Endothelial cell (in vitro differentiated cells): ENCODE measurements around the gene TYRO3. TPM values are rescaled to one million over a fixed set of nuclear protein-coding genes. Genes with fewer than 3 reads are reported as not detected.
"Not testable (repeated sequence)": the region's sequence is repeated elsewhere in the genome, so short reads cannot be mapped to it uniquely, and the experiment has no call there.

Experiments used
- DNase-seq: peaks from one replicate; pipeline ENCODE4 v3.0.0; 2021; ENCODE audit warnings: low spot score
- H3K27ac Mint-ChIP-seq: one replicate; pipeline ENCODE4 v1.8.0; 2021; ENCODE audit warnings: mixed read lengths, inconsistent platforms; ENCODE audit not compliant: unreplicated experiment
- H3K27me3 Mint-ChIP-seq: one replicate; pipeline ENCODE4 v1.8.0; 2021; ENCODE audit warnings: mild to moderate bottlenecking, moderate library complexity, mixed read lengths, inconsistent platforms; ENCODE audit not compliant: unreplicated experiment
- H3K36me3 Mint-ChIP-seq: one replicate; pipeline ENCODE4 v1.8.0; 2021; ENCODE audit warnings: mild to moderate bottlenecking, low read depth, mixed read lengths, inconsistent platforms; ENCODE audit not compliant: unreplicated experiment
- H3K4me1 Mint-ChIP-seq: one replicate; pipeline ENCODE4 v1.8.0; 2021; ENCODE audit warnings: mild to moderate bottlenecking, mixed read lengths, inconsistent platforms; ENCODE audit not compliant: unreplicated experiment
- H3K4me3 Mint-ChIP-seq: one replicate; pipeline ENCODE4 v1.8.0; 2021; ENCODE audit warnings: mild to moderate bottlenecking, mixed read lengths, inconsistent platforms; ENCODE audit not compliant: unreplicated experiment
- H3K9me3 Mint-ChIP-seq: one replicate; pipeline ENCODE4 v1.8.0; 2021; ENCODE audit warnings: mixed read lengths, inconsistent platforms; ENCODE audit not compliant: unreplicated experiment
- CTCF ChIP-seq: fragments of 200-600 bp; sonication (generic); IDR thresholded peaks from one replicate; pipeline ENCODE4 v1.5.0; 2021; ENCODE audit warnings: antibody characterized with exemption; ENCODE audit not compliant: unreplicated experiment
- total RNA-seq: library from RNA; stranded (reverse); fragmentation: NEBNext Ultra II Directional; extraction: Animal tissue kit (Norgen Biotek cat#: 25700); gene quantifications from one replicate; pipeline ENCODE4 v1.2.1, GENCODE V29; 2021; ENCODE audit not compliant: unreplicated experiment

TYRO3 gene
- total RNA-seq, 1 donor from 2014 or later, result 115 TPM

DNA sequence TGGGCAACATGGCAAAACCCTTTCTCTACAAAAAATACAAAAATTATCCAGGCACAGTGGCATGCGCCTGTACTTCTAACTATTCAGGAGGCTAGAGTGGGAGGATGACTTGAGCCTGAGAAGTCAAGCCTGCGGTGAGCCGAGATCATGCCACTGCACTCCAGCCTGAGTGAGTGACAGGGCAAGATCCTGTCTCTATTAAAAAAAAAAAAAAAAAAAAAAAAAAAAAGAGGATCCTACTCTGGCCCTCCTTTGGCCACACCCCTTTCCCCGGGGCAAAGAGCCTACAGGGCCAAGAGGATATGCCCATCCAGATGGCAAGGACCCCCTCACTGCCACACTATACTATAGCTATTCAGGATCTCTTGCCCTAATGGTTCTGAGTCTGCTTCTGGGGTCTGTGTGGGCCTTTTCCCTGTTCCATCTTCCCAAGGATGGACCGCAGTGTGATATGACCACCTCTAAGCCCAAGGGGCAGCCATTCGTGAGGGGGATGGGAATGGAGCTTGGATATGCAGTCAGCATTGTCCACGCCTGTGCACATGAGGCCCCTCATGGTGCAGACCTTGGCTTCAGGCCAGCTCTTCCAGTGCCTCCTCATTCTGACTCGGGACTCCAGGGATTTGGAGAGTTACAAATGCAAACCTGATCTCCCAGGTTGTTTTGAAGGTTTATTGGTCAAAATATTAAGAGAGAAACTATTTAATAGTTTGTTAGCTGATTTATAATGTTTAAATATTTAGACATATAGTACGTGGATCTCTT, 7.3 kb downstream of the TYRO3 start:
- H3K4me3 Mint-ChIP-seq, result no peak overlapping the region
- H3K27ac Mint-ChIP-seq, result peak overlapping the region; percentile 90
- TF ChIP-seq CTCF, result no peak
- H3K4me1 Mint-ChIP-seq, result peaks cover 60% of the 10 kb centered on the region
- no peaks in the 10 kb centered on the region for H3K9me3 Mint-ChIP-seq
- DNase-seq, result no peak
- H3K27me3 Mint-ChIP-seq, result peaks cover 14% of the 10 kb centered on the region
- H3K36me3 Mint-ChIP-seq, result peaks cover 28% of the 10 kb centered on the region

DNA sequence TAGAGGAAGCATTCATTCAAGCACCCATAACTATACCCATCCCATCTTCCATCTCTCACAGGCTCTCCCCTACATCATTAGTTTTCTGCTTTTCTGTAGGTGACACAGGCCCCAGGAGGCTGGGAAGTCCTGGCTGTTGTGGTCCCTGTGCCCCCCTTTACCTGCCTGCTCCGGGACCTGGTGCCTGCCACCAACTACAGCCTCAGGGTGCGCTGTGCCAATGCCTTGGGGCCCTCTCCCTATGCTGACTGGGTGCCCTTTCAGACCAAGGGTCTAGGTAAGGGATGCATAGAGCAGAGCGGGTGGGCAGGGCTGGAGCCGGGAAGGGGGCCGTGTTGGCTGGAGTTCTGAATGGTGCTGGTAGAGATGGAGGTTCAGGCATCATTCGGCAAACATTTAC, 8.2 kb downstream of the TYRO3 start:
- peaks cover 11% of the 10 kb centered on the region for H3K27me3 Mint-ChIP-seq
- H3K4me1 Mint-ChIP-seq, result peaks cover 52% of the 10 kb centered on the region
- peak overlapping the region; percentile 23 for H3K4me3 Mint-ChIP-seq
- peaks cover 27% of the 10 kb centered on the region for H3K36me3 Mint-ChIP-seq
- no peak for DNase-seq
- no peak for TF ChIP-seq CTCF
- H3K27ac Mint-ChIP-seq, result peak overlapping the region; percentile 99
- no peaks in the 10 kb centered on the region for H3K9me3 Mint-ChIP-seq

GRCh38 chr15:41567862-41568261, 8.8 kb downstream of the TYRO3 start:
- H3K4me3 Mint-ChIP-seq, result peak overlapping the region; percentile 32
- peaks cover 24% of the 10 kb centered on the region for H3K36me3 Mint-ChIP-seq
- H3K27ac Mint-ChIP-seq, result peak overlapping the region; percentile 99
- TF ChIP-seq CTCF, result no peak
- H3K9me3 Mint-ChIP-seq, result no peaks in the 10 kb centered on the region
- peaks cover 52% of the 10 kb centered on the region for H3K4me1 Mint-ChIP-seq
- DNase-seq, result no peak
- H3K27me3 Mint-ChIP-seq, result peaks cover 8% of the 10 kb centered on the region

- Mint-ChIP-seq H3K27ac (peak overlapping the region; percentile 99), H3K9me3 (no peaks in the 10 kb centered on the region), H3K36me3 (peaks cover 30% of the 10 kb centered on the region), H3K4me1 (peaks cover 50% of the 10 kb centered on the region), H3K4me3 (peak overlapping the region; percentile 32), H3K27me3 (peaks cover 5% of the 10 kb centered on the region)
- TF ChIP-seq CTCF, result no peak
- peak; percentile 85 for DNase-seq
Measured at GRCh38 chr15:41568350-41569017, 9.5 kb downstream of the TYRO3 start.

DNA sequence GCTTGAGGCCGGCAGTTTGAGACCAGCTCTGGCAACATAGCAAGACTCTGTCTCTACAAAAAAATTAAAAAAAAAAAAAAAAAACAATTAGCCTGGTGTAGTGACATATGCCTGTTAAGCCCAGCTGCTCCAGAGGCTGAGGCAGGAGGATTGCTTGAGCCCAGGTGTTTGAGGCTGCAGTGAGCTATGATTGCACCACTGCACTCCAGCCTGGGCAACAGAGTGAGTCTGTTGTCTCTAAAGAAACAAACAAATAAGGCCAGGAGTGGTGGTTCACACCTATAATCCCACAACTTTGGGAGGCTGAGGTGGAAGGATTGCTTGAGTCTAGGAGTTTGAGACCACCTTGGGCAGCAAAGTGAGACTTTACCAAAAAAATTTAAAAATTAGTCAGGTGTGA, 10.2 kb downstream of the TYRO3 start:
- H3K4me1 Mint-ChIP-seq, result peaks cover 45% of the 10 kb centered on the region

More for the DNA sequence above, 10.2 kb downstream of the TYRO3 start:
- H3K9me3 Mint-ChIP-seq, DNase-seq, H3K27me3 Mint-ChIP-seq: not testable (repeated sequence)
- Mint-ChIP-seq H3K4me3 (peak overlapping the region; percentile 32), H3K36me3 (peaks cover 37% of the 10 kb centered on the region), H3K27ac (peak overlapping the region; percentile 99)
